H9 (cell line): ENCODE data around the gene ZNF488. TPM values are rescaled to one million over a fixed set of nuclear protein-coding genes. Genes with fewer than 3 reads are reported as not detected.

Experiments used
- DNase-seq: peaks from one replicate; pipeline ENCODE4 v3.0.0-alpha.2; 2017
- H2AFZ ChIP-seq: one replicate; pipeline ENCODE4 v1.6.1; 2013; ENCODE audit warnings: mild to moderate bottlenecking, low read length, control low read depth, moderate library complexity
- H2AK5ac ChIP-seq: 2 replicates; pipeline ENCODE4 v1.6.1; 2013; ENCODE audit warnings: low read length, control low read depth, mixed read lengths; ENCODE audit not compliant: insufficient read length
- H2BK120ac ChIP-seq: one replicate; pipeline ENCODE4 v1.6.1; 2013; ENCODE audit warnings: low read depth, mild to moderate bottlenecking, low read length, control low read depth, inconsistent platforms; ENCODE audit not compliant: poor library complexity, severe bottlenecking
- H2BK12ac ChIP-seq: 2 replicates; pipeline ENCODE4 v1.6.1; 2013; ENCODE audit warnings: low read length, control low read depth, mixed read lengths, low read depth; ENCODE audit not compliant: insufficient read length
- H2BK15ac ChIP-seq: 2 replicates; pipeline ENCODE4 v1.6.1; 2013; ENCODE audit warnings: low read depth, low read length, control low read depth
- H2BK20ac ChIP-seq: one replicate; pipeline ENCODE4 v1.6.1; 2013; ENCODE audit warnings: low read depth, mild to moderate bottlenecking, low read length, control low read depth, inconsistent platforms; ENCODE audit not compliant: poor library complexity, severe bottlenecking
- H2BK5ac ChIP-seq: 2 replicates; pipeline ENCODE4 v1.6.1; 2013; ENCODE audit warnings: low read length, control low read depth, mixed read lengths; ENCODE audit not compliant: insufficient read length
- H3K14ac ChIP-seq: 2 replicates; pipeline ENCODE4 v1.6.1; 2013; ENCODE audit warnings: low read length, control low read depth; ENCODE audit not compliant: insufficient read depth
- H3K18ac ChIP-seq: 2 replicates; pipeline ENCODE4 v1.6.1; 2013; ENCODE audit warnings: low read depth, mild to moderate bottlenecking, mixed read lengths, low read length, control low read depth; ENCODE audit not compliant: insufficient read length
- H3K23ac ChIP-seq: 2 replicates; pipeline ENCODE4 v1.6.1; 2013; ENCODE audit warnings: low read length, control low read depth, mixed read lengths, low read depth; ENCODE audit not compliant: insufficient read length
- H3K23me2 ChIP-seq: 2 replicates; pipeline ENCODE4 v1.6.1; 2013; ENCODE audit warnings: low read depth, mild to moderate bottlenecking, mixed read lengths, low read length, control low read depth; ENCODE audit not compliant: insufficient read length, poor library complexity, severe bottlenecking
- H3K27ac ChIP-seq: 2 replicates; pipeline ENCODE4 v1.5.1; 2013; ENCODE audit warnings: low read length, control low read depth, mixed read lengths, low read depth; ENCODE audit not compliant: insufficient read length
- H3K27me3 ChIP-seq: 2 replicates; pipeline ENCODE4 v1.6.1; 2013; ENCODE audit warnings: low read length, control low read depth, inconsistent platforms; ENCODE audit not compliant: insufficient read depth
- H3K4ac ChIP-seq: 2 replicates; pipeline ENCODE4 v1.6.1; 2013; ENCODE audit warnings: low read depth, mild to moderate bottlenecking, control low read depth, inconsistent platforms, low read length, moderate library complexity
- H3K4me1 ChIP-seq: 2 replicates; pipeline ENCODE4 v1.6.1; 2013; ENCODE audit warnings: low read length, control low read depth, inconsistent platforms; ENCODE audit not compliant: insufficient read depth
- H3K4me2 ChIP-seq: 2 replicates; pipeline ENCODE4 v1.6.1; 2013; ENCODE audit warnings: low read length, control low read depth, mixed read lengths; ENCODE audit not compliant: insufficient read length, insufficient read depth
- H3K56ac ChIP-seq: 2 replicates; pipeline ENCODE4 v1.6.1; 2013; ENCODE audit warnings: low read depth, mild to moderate bottlenecking, mixed read lengths, low read length, control low read depth; ENCODE audit not compliant: insufficient read length
- H3K79me1 ChIP-seq: 2 replicates; pipeline ENCODE4 v1.6.1; 2013; ENCODE audit warnings: low read depth, mild to moderate bottlenecking, moderate library complexity, low read length, control low read depth, inconsistent platforms; ENCODE audit not compliant: insufficient read depth, poor library complexity, severe bottlenecking
- H3K79me2 ChIP-seq: 2 replicates; pipeline ENCODE4 v1.6.1; 2013; ENCODE audit warnings: low read length, control low read depth, inconsistent platforms; ENCODE audit not compliant: insufficient read depth
- H3K9ac ChIP-seq: 2 replicates; pipeline ENCODE4 v1.6.1; 2013; ENCODE audit warnings: low read length, control low read depth, mixed read lengths; ENCODE audit not compliant: insufficient read length; ENCODE audit errors: extremely low read depth
- H3K9me3 ChIP-seq: one replicate; pipeline ENCODE4 v1.6.1; 2013; ENCODE audit warnings: low read depth, low read length, inconsistent platforms; ENCODE audit not compliant: control insufficient read depth
- H3T11ph ChIP-seq: one replicate; pipeline ENCODE4 v1.6.1; 2013; ENCODE audit warnings: mild to moderate bottlenecking, low read length, control low read depth, inconsistent platforms
- H4K20me1 ChIP-seq: one replicate; pipeline ENCODE4 v1.6.1; 2013; ENCODE audit not compliant: control insufficient read depth, insufficient read length, insufficient read depth
- H4K5ac ChIP-seq: 2 replicates; pipeline ENCODE4 v1.6.1; 2013; ENCODE audit warnings: low read depth, mild to moderate bottlenecking, mixed read lengths, low read length, control low read depth; ENCODE audit not compliant: insufficient read length
- H4K8ac ChIP-seq: replicated peaks from 2 replicates; pipeline ENCODE4 v1.6.1; 2013; ENCODE audit warnings: low read length, control low read depth, mixed read lengths, low read depth; ENCODE audit not compliant: insufficient read length
- H4K91ac ChIP-seq: 2 replicates; pipeline ENCODE4 v1.6.1; 2013; ENCODE audit warnings: low read depth, mild to moderate bottlenecking, moderate library complexity, mixed read lengths, low read length, control low read depth; ENCODE audit not compliant: insufficient read length
- H3K27ac Mint-ChIP-seq, 3 experiments: 2 replicates in 2 of 3; 3 replicates in 1 of 3; pipeline ENCODE4 v1.8.0; 2020 to 2021; ENCODE audit warnings: mixed read lengths in 3 of 3, mild to moderate bottlenecking in 1 of 3, moderate library complexity in 1 of 3
- H3K27me3 Mint-ChIP-seq: 2 replicates; pipeline ENCODE4 v1.8.0; 2021; ENCODE audit warnings: low read depth, mild to moderate bottlenecking, moderate library complexity, mixed read lengths
- H3K36me3 Mint-ChIP-seq, 3 experiments: 2 replicates in 2 of 3; 3 replicates in 1 of 3; pipeline ENCODE4 v1.8.0; 2020 to 2021; ENCODE audit warnings: low read depth in 3 of 3, mixed read lengths in 3 of 3; ENCODE audit not compliant: insufficient read depth in 1 of 3
- H3K4me1 Mint-ChIP-seq, 2 experiments: 2 replicates each; pipeline ENCODE4 v1.8.0; 2020; ENCODE audit warnings: mixed read lengths in 2 of 2
- H3K4me3 Mint-ChIP-seq, 2 experiments: 2 replicates in 1 of 2; 3 replicates in 1 of 2; pipeline ENCODE4 v1.8.0; 2020 to 2021; ENCODE audit warnings: mild to moderate bottlenecking in 2 of 2, mixed read lengths in 2 of 2, moderate library complexity in 1 of 2
- H3K9me3 Mint-ChIP-seq, 2 experiments: 2 replicates in 1 of 2; 3 replicates in 1 of 2; pipeline ENCODE4 v1.8.0; 2020; ENCODE audit warnings: mild to moderate bottlenecking in 2 of 2, mixed read lengths in 2 of 2, moderate library complexity in 1 of 2
- WGBS: extraction: QIAGEN DNeasy Blood & Tissue Kit; methylation state at CpG from one replicate; pipeline ENCODE4 v1.1.7; 2013; ENCODE audit warnings: missing lambda C conversion rate, low lambda C conversion rate, mixed read lengths; ENCODE audit not compliant: insufficient read length; ENCODE audit errors: extremely low coverage; 5-methylcytosine and 5-hydroxymethylcytosine counted together
- total RNA-seq: library from RNA; stranded (reverse); gene quantifications from 2 replicates; pipeline ENCODE4 v1.2.1, GENCODE V29; 2021
- TF ChIP-seq, protein P1 (sequence below): fragments of 200-600 bp; sonication (generic); conservative IDR thresholded peaks from 3 replicates; pipeline ENCODE4 v1.8.0; 2021; ENCODE audit warnings: antibody characterized with exemption, mild to moderate bottlenecking

ZNF488 gene
- total RNA-seq, 1 experiment from 2014 or later = 2.9 TPM

DNA sequence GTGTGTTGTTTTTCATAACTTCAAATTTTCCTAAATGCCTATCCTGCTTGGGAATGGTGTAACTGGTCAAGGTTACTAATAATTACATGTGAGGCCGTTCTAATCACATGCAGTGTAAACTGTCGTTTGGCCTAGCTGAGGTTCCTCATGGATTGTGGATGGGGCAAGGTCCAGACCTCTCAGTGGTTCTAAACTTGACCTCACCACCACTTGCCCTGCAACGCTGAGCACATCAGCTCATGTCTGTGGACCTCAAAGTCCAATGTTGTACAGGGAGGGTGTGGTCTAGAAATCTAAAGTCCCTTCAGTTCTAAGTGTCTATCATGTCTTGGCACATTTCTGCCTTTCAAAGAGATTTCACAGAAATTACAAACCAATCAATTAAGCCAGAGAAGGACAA is 20.3 kb downstream of the ZNF488 start:
- H2BK12ac ChIP-seq = no peak overlapping the region
- H2BK5ac ChIP-seq = no peak overlapping the region
- no peak overlapping the region for H3K27ac ChIP-seq
- H3K14ac ChIP-seq = no peak overlapping the region
- H3K4me3 Mint-ChIP-seq = no peak overlapping the region
- no peaks in the 10 kb centered on the region for H3K23me2 ChIP-seq
- H3T11ph ChIP-seq = no peak overlapping the region
- H2BK120ac ChIP-seq = no peak overlapping the region
- H3K27me3 ChIP-seq = no peaks in the 10 kb centered on the region
- H3K56ac ChIP-seq = no peak overlapping the region
- no peaks in the 10 kb centered on the region; a peak in 1 of 5 replicates for H3K9me3 Mint-ChIP-seq
- H3K23ac ChIP-seq = no peak overlapping the region
- H3K79me1 ChIP-seq = no peaks in the 10 kb centered on the region
- no peak overlapping the region for H3K18ac ChIP-seq
- TF ChIP-seq, protein P1, sequence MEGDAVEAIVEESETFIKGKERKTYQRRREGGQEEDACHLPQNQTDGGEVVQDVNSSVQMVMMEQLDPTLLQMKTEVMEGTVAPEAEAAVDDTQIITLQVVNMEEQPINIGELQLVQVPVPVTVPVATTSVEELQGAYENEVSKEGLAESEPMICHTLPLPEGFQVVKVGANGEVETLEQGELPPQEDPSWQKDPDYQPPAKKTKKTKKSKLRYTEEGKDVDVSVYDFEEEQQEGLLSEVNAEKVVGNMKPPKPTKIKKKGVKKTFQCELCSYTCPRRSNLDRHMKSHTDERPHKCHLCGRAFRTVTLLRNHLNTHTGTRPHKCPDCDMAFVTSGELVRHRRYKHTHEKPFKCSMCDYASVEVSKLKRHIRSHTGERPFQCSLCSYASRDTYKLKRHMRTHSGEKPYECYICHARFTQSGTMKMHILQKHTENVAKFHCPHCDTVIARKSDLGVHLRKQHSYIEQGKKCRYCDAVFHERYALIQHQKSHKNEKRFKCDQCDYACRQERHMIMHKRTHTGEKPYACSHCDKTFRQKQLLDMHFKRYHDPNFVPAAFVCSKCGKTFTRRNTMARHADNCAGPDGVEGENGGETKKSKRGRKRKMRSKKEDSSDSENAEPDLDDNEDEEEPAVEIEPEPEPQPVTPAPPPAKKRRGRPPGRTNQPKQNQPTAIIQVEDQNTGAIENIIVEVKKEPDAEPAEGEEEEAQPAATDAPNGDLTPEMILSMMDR = no peak
- no peaks in the 10 kb centered on the region for H3K79me2 ChIP-seq
- H3K9me3 ChIP-seq = no peaks in the 10 kb centered on the region
- no peak overlapping the region for H2AK5ac ChIP-seq
- H3K27ac Mint-ChIP-seq = no peak overlapping the region
- DNase-seq = no peak
- no peaks in the 10 kb centered on the region for H3K27me3 Mint-ChIP-seq
- no peaks in the 10 kb centered on the region for H3K36me3 Mint-ChIP-seq
- H4K91ac ChIP-seq = no peak overlapping the region
- H3K4ac ChIP-seq = no peak overlapping the region
- H2BK15ac ChIP-seq = no peak overlapping the region
- H3K4me2 ChIP-seq = no peak overlapping the region
- no peaks in the 10 kb centered on the region for H4K20me1 ChIP-seq
- WGBS = no CpG with 5 or more reads among the region's 3 CpGs
- H4K8ac ChIP-seq = no peak overlapping the region
- no peaks in the 10 kb centered on the region for H3K4me1 ChIP-seq
- H4K5ac ChIP-seq = no peak overlapping the region
- H2BK20ac ChIP-seq = no peak overlapping the region
- H3K4me1 Mint-ChIP-seq = peaks cover 17 to 22% of the 10 kb centered on the region in 2 experiments
- no peak overlapping the region for H3K9ac ChIP-seq
- H2AFZ ChIP-seq = no peak overlapping the region
